Tongue (tissue), 2 donors: ENCODE data around the gene C12orf75. TPM values are rescaled to one million over a fixed set of nuclear protein-coding genes. Genes with fewer than 3 reads are reported as not detected.
"Not testable (repeated sequence)": the region's sequence is repeated elsewhere in the genome, so short reads cannot be mapped to it uniquely, and the experiment has no call there.

ENCODE experiments used
- DNase-seq: peaks from one replicate; pipeline ENCODE4 v3.0.0-alpha.2; 2015
- total RNA-seq: library from RNA; depleted of rRNA; stranded (reverse); fragments of >200 nt; gene quantifications from one replicate; pipeline ENCODE4 v1.2.3, GENCODE V29; 2014

Gene C12orf75
- total RNA-seq, 1 donor from 2014 or later = 10.7 TPM

GRCh38 chr12:105336411-105336810, 5.9 kb downstream of the C12orf75 start:
- no peak for DNase-seq

- no peak for DNase-seq
Measured at GRCh38 chr12:105337391-105337790, 6.9 kb downstream of the C12orf75 start.

DNA sequence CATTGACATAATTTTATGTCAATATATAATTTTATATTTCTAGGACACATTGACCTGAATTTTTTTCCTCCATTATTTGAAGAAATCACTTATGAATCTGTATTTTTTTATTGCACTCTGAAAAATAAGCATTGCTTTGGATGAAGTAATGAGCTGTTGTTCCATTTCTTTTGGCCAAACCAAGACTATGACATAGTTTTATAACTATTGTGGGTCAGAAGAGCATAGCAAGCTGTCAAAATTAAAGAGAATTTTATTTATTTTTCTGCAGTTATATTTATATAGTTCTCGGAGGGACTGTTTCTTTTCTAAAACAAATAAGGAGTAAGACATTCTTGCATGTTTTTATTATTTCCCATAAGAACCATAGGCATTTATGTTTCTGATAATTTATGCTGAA, 8.5 kb downstream of the C12orf75 start:
- DNase-seq = no peak

- DNase-seq = no peak
Measured at GRCh38 chr12:105341010-105341409, 10.5 kb downstream of the C12orf75 start.

DNA sequence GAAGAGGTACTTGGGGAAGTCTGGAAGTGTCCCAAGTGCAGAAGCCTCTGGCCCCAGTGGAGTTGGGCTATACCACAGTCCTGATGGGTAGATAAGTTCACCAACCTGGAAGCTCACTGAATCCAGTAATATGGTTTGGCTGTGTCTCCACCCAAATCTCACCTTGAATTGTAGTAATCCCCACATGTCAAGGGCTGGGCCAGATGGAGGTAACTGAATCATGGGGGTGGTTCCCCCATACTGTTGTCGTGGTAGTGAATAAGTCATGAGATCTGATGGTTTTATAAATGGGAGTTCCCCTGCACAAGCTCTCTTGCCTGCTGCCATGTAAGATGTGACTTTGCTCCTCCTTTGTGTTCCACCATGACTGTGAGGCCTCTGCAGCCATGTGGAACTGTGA, 11.1 kb downstream of the C12orf75 start:
- not testable (repeated sequence) for DNase-seq

GRCh38 chr12:105342464-105342863, 12.0 kb downstream of the C12orf75 start:
- no peak for DNase-seq

- DNase-seq = no peak
Measured at GRCh38 chr12:105343836-105344235, 13.3 kb downstream of the C12orf75 start.

DNA sequence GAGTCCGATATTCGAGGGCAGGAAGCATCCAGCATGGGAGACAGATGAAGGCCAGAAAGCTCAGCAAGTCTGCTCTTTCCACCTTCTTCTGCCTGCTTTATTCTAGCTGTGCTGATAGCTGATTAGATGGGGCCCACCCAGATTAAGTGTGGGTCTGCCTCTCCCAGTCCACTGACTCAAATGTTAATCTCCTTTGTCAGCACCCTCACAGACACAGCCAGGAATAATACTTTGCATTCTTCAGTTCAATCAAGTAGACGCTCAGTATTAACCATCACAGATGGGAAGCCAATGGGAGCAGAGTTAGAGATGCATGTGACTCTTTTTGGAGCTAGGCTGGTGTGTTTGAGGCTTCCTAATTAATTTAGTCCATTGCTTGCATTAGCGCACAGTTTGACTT, 17.0 kb downstream of the C12orf75 start:
- no peak for DNase-seq

GRCh38 chr12:105348142-105348541, 17.7 kb downstream of the C12orf75 start:
- no peak for DNase-seq

- DNase-seq = no peak
Measured at GRCh38 chr12:105348561-105348960, 18.1 kb downstream of the C12orf75 start.

- no peak for DNase-seq
Measured at GRCh38 chr12:105349138-105349537, 18.6 kb downstream of the C12orf75 start.

DNA sequence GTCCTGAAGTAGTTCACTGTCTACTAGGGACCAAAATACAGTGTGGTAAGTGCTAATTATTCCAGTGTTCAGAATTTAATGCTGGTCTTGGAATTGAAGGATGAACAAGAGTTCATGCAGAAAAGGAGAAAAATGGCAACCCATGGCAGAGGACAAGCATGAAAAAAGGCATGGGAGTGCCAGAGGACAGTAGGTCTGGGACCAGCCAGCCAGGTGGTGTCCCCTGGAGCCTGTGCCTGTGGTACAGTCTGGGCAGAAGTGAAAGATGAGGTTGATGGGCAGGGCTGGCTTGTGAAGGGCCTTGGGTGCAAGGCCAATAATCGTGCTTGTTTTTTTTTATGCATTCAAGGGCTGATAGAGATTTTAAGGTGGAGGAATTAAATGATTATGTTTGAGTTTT, 21.0 kb downstream of the C12orf75 start:
- no peak for DNase-seq

GRCh38 chr12:105352052-105352451, 21.6 kb downstream of the C12orf75 start:
- no peak for DNase-seq

GRCh38 chr12:105352940-105353635, 22.6 kb downstream of the C12orf75 start:
- DNase-seq = no peak

GRCh38 chr12:105355752-105356151, 25.3 kb downstream of the C12orf75 start:
- DNase-seq = no peak

DNA sequence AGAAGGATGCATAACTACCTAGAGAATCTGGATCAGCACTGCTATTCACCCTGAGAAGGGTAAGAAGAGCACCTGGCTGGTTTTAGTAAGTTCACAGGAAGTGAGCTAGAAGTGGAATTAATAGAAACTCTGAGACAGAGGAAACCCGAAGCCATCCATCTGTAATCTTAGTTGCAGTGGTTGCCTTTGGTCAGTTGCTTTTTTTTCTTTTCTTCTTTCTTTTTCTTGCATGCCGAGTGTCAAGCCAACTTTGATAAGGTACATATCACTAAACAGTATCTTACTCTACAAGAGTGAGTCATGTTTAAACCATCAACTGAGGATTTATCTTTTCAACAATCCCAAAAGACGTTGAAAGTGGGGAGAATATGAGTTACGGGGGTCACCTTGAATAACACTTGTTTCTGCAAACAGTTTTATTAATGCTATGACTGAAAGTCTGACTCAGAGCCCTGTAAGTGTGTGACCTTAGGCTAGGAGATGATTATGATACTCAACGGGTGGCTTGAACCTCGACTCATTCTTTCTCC, 26.7 kb downstream of the C12orf75 start:
- no peak for DNase-seq

DNA sequence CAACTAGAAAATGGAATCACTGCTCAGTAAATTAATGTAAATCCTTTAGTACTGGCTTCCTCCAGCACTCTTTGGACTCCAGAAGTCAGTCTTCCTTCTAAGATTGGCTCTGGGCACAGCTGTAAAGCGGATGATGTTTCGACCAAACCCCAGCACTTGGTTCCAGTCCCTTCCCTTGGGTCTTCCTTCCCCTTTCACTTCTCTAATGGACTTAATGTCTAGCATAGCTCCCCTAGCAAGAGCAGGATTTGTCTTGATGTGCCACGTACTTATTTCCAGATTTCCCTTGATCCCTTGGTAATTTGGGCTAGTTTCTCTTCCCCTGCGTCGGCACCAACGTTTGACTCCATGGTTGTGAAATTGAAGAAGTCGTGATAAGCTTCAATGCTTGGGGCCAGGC, 28.3 kb downstream of the C12orf75 start:
- peak; percentile 11 for DNase-seq

DNA sequence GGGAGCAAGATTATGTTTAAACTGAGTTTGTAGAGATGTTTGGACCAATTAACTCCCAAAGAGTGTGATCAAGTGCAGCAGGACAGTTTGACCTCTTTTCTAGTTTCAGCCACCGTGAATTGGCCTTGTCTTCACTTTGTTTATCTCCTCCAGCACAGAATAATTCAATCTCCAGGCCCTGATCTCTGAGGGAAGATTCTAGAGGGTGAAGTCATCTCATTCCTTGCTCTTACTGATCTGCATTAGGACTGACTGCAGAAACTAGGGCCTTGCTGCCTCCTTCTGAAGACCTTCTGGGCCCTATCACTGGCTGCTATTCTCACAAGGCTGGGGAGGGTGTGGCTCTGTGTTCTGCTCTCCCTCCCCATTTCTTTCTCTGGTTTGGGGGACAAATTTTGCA, 29.4 kb downstream of the C12orf75 start:
- DNase-seq = no peak

- DNase-seq = no peak
Measured at GRCh38 chr12:105363890-105364289, 33.4 kb downstream of the C12orf75 start.

DNA sequence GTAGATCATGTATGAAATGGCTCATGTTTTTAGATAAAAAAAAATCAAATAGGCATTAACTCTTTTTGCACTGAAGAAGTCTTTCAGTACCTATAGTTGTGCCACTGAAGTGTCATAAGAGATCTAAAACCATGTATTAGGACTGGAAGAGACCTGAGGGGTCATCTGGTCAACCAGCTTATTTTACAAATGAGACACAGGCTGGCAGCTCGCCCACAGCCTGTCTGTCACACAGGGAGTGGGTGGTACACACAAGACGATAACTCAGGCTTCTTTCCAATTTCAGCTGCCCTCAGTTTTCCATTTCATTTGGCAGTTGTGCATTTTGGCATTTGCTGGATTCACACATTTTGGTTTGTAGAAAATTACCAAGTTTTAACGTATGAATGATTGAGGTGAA, 34.7 kb downstream of the C12orf75 start:
- DNase-seq = no peak

GRCh38 chr12:105368047-105368646, 37.7 kb downstream of the C12orf75 start:
- DNase-seq = no peak

DNA sequence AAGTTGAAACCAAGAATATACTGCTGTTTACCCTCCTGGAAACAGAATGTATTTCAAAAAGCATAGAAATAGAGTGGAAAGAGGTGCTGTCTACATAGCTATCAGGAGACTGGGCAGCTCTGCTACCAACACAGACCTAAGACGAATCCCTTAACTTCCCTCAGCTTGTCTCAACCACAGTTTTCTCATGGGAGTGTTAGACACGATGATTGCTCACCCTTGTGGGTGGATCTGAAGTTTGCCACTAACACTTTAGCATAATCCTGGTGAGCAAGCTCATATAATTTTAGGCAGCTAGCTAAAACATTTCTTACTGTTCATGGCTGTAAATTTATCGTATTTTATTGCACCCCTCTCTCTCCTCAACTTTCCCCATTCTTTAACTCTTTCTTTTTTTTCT, 38.5 kb downstream of the C12orf75 start:
- no peak for DNase-seq

DNA sequence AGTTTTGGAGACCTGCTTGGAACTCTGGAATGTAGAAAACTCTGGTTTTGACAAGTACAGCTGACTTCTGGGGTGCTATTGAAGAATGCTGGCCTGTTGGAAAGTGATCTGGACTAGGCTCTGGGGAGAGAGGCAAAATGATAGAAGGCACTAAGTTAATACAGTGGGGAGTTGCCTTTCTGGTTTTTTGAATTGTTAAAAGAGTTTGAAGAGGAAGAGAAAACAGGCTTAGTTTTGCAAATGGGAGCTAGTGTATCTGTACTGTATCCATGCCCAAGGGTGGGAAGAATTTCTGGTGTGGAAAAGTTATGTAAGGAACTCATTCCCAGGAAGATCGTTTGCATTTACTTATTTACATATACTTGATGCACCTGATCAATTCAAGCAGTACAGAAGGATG, 43.8 kb downstream of the C12orf75 start:
- DNase-seq = no peak

DNA sequence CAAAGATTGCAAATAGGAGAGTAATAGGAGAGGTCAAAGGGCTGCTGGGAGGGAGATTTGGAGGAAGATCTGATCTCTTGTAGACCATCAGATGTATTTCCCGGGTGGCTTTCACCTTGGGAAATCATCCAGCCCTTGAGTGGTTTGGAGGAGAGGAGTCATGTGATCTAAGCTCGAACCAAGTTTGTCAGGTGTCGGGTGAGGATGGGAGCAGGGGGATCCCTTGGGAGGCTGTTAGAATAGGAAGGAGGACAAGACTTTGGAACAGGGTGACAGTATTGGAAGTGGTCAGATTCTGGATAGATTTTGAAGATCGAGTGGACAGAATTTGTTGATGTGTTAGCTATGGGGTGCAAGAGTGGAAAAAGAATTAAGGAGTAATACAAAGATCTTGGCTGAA, 46.6 kb downstream of the C12orf75 start:
- DNase-seq = no peak
